WI38 (cell line): ENCODE measurements around the gene APOBEC3C.
"Not testable (repeated sequence)": the region's sequence is repeated elsewhere in the genome, so short reads cannot be mapped to it uniquely, and the experiment has no call there.

Source experiments
- H3K4me3 ChIP-seq: 2 replicates; pipeline ENCODE4 v1.5.1; 2011; ENCODE audit warnings: low read depth, mild to moderate bottlenecking, control low read depth, low read length
- CTCF ChIP-seq: IDR thresholded peaks from 2 replicates; pipeline ENCODE4 v1.5.1; 2012; ENCODE audit warnings: low read depth, mild to moderate bottlenecking, control low read depth, low read length

The APOBEC3C gene

GRCh38 chr22:38973289-38974169, 40.5 kb upstream of the APOBEC3C start:
- H3K4me3 ChIP-seq = no peak overlapping the region
- peak; percentile 81 for TF ChIP-seq CTCF

- H3K4me3 ChIP-seq = no peak overlapping the region
- no peak for TF ChIP-seq CTCF
Observed at GRCh38 chr22:38974170-38974825, 39.8 kb upstream of the APOBEC3C start.

GRCh38 chr22:38974826-38975175, 39.3 kb upstream of the APOBEC3C start:
- TF ChIP-seq CTCF = no peak
- H3K4me3 ChIP-seq = no peak overlapping the region

GRCh38 chr22:38977289-38977688, 36.8 kb upstream of the APOBEC3C start:
- not testable (repeated sequence) for H3K4me3 ChIP-seq

- H3K4me3 ChIP-seq = not testable (repeated sequence)
Observed at GRCh38 chr22:38980587-38980986, 33.5 kb upstream of the APOBEC3C start.

- peak overlapping the region; percentile 56 for H3K4me3 ChIP-seq
- no peak for TF ChIP-seq CTCF
Observed at GRCh38 chr22:38981005-38981991, 32.8 kb upstream of the APOBEC3C start.

- TF ChIP-seq CTCF = no peak
- H3K4me3 ChIP-seq = peak within 1 kb of the TSS; percentile 56
Observed at GRCh38 chr22:38981992-38982927, 31.8 kb upstream of the APOBEC3C start, which contains the start of gene APOBEC3B. APOBEC3B (plus strand) TSS chr22:38982347; CDS start chr22:38982454, 107 bp downstream.
